Mammary epithelial cell (primary cell): ENCODE data around the gene CNTN4.

ENCODE experiments used
- EZH2 ChIP-seq: IDR thresholded peaks from 2 replicates; pipeline ENCODE4 v1.6.1; 2012; ENCODE audit warnings: low read length, inconsistent platforms, borderline replicate concordance
- TF ChIP-seq, protein P1 (sequence below), 2 donors: IDR thresholded peaks in 1 of 2; conservative IDR thresholded peaks in 1 of 2; 2 replicates each; pipeline ENCODE4 v1.5.1; 2011 to 2012; ENCODE audit warnings: inconsistent platforms in 2 of 2, low read length in 2 of 2, mild to moderate bottlenecking in 2 of 2, control low read depth in 1 of 2, low read depth in 1 of 2; ENCODE audit not compliant: insufficient read depth in 1 of 2; ENCODE audit errors: extremely low read depth in 1 of 2

DNA sequence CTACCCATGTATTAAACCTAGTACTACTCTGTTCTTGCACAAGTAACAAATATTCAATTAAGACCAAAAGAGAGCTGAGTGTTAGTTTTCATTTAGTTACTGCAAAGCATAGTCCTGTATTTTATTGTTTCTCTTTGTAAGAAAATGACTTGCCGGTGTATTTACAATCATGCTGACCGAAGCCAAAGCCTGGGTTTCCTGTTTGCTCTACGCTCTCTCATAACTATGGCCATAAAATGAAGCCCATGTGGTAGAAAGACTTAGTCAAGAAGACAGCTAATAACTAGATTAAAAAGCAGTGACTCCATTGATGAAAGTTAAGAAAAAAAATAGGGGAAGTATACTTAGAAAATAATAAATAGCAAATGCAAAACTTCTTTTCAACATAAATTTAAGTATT is 479.9 kb downstream of the CNTN4 start:
- no peak for TF ChIP-seq EZH2
- TF ChIP-seq, protein P1, sequence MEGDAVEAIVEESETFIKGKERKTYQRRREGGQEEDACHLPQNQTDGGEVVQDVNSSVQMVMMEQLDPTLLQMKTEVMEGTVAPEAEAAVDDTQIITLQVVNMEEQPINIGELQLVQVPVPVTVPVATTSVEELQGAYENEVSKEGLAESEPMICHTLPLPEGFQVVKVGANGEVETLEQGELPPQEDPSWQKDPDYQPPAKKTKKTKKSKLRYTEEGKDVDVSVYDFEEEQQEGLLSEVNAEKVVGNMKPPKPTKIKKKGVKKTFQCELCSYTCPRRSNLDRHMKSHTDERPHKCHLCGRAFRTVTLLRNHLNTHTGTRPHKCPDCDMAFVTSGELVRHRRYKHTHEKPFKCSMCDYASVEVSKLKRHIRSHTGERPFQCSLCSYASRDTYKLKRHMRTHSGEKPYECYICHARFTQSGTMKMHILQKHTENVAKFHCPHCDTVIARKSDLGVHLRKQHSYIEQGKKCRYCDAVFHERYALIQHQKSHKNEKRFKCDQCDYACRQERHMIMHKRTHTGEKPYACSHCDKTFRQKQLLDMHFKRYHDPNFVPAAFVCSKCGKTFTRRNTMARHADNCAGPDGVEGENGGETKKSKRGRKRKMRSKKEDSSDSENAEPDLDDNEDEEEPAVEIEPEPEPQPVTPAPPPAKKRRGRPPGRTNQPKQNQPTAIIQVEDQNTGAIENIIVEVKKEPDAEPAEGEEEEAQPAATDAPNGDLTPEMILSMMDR (conservative IDR thresholded peaks at IDR 0.05 in 1 of 2, IDR thresholded peaks at IDR 0.05 in 1 of 2; ENCODE audit: extremely low read depth in 1 of 2, insufficient read depth in 1 of 2, low read depth in 1 of 2, low read length in 2 of 2), result no peak
